Measurements from ENCODE around the gene AP3B1.

The AP3B1 gene

DNA sequence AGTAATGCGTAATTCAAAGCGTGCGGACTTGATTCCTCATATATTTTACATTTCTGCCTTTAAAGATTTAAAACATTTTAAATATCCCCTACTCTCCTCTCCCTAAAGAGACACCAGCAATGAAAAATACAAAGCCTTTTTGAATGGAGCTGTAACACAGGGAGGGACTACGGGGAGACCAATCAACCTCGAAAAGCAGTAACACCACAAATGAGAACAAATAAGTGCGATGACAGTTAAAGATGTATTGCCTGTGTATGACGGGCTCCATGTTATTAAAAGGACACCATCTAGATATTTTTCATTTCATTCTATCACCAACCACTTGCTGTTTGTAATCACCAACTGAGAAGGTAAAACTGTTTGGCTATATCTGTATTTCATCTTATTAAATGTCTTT, 288.0 kb downstream of the AP3B1 start:
- Histone ChIP-seq H2AFZ (ENCODE audit: low read depth, low read length) (no peak overlapping the region), H3K4me3 (ENCODE audit: low read length) (no peak overlapping the region), H3K9ac (ENCODE audit: low read length) (no peak overlapping the region), H3K4me2 (ENCODE audit: low read length) (no peak overlapping the region), H3K36me3 (replicated peaks; ENCODE audit: low read depth, low read length) (no peaks in the 10 kb centered on the region), H3K4me1 (ENCODE audit: low read length) (peaks cover 23% of the 10 kb centered on the region), H3K79me2 (ENCODE audit: low read length) (no peaks in the 10 kb centered on the region), H3K27ac (ENCODE audit: low read length) (no peak overlapping the region), H3K27me3 (ENCODE audit: low read depth, low read length) (no peaks in the 10 kb centered on the region), H4K20me1 (ENCODE audit: insufficient read depth, low read length) (no peaks in the 10 kb centered on the region), H3K9me3 (ENCODE audit: insufficient read depth, low read length) (no peaks in the 10 kb centered on the region)
- no peak for TF ChIP-seq EZH2phosphoT487 (IDR thresholded peaks at IDR 0.05; ENCODE audit: low read depth)
- TF ChIP-seq, protein P1, sequence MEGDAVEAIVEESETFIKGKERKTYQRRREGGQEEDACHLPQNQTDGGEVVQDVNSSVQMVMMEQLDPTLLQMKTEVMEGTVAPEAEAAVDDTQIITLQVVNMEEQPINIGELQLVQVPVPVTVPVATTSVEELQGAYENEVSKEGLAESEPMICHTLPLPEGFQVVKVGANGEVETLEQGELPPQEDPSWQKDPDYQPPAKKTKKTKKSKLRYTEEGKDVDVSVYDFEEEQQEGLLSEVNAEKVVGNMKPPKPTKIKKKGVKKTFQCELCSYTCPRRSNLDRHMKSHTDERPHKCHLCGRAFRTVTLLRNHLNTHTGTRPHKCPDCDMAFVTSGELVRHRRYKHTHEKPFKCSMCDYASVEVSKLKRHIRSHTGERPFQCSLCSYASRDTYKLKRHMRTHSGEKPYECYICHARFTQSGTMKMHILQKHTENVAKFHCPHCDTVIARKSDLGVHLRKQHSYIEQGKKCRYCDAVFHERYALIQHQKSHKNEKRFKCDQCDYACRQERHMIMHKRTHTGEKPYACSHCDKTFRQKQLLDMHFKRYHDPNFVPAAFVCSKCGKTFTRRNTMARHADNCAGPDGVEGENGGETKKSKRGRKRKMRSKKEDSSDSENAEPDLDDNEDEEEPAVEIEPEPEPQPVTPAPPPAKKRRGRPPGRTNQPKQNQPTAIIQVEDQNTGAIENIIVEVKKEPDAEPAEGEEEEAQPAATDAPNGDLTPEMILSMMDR (IDR thresholded peaks at IDR 0.05; ENCODE audit: low read depth, low read length): no peak

DNA sequence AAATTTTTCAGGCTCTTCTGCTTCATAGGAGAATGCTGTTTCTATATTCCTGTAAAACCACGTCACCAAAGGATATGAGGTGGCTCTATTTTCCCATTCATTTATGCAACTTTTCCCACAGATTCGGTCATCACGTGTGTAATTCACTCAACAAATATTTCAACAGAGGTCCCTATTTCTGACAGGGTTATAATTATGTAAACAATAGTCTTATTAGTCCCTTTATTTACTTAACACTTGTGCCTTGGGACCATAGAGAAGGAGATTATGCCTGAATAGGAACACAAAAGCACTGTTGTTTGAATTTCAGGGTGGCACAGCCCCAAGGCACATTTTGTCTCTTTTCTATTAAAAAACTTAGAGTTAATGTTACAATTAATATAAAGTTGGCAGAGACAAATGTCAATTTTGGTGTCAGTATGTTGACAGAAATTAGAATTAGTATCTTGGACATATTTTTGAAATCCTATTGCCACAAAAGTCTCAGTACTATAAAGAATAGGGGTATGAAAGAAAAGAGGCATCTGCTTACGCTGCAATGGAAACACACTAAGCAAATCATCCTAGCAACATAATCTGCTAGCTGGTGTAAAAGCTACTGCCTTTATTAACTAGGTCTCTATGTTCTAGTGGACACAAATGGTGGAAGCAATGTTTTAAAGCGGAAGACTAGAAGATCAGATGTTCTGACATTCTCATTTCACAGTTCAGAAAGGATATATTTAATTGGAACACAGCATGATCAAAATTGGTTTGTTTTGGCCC, 289.3 kb downstream of the AP3B1 start:
- Histone ChIP-seq H3K9ac (ENCODE audit: low read length) (no peak overlapping the region), H4K20me1 (ENCODE audit: insufficient read depth, low read length) (no peaks in the 10 kb centered on the region), H3K4me2 (ENCODE audit: low read length) (no peak overlapping the region), H3K27ac (ENCODE audit: low read length) (no peak overlapping the region), H2AFZ (ENCODE audit: low read depth, low read length) (no peak overlapping the region), H3K4me3 (ENCODE audit: low read length) (no peak overlapping the region), H3K4me1 (ENCODE audit: low read length) (peaks cover 30% of the 10 kb centered on the region), H3K36me3 (replicated peaks; ENCODE audit: low read depth, low read length) (no peaks in the 10 kb centered on the region), H3K27me3 (ENCODE audit: low read depth, low read length) (no peaks in the 10 kb centered on the region), H3K79me2 (ENCODE audit: low read length) (no peaks in the 10 kb centered on the region), H3K9me3 (ENCODE audit: insufficient read depth, low read length) (no peaks in the 10 kb centered on the region)
- TF ChIP-seq EZH2phosphoT487 (IDR thresholded peaks at IDR 0.05; ENCODE audit: low read depth): no peak
- TF ChIP-seq, protein P1 (IDR thresholded peaks at IDR 0.05; ENCODE audit: low read depth, low read length): no peak

DNA sequence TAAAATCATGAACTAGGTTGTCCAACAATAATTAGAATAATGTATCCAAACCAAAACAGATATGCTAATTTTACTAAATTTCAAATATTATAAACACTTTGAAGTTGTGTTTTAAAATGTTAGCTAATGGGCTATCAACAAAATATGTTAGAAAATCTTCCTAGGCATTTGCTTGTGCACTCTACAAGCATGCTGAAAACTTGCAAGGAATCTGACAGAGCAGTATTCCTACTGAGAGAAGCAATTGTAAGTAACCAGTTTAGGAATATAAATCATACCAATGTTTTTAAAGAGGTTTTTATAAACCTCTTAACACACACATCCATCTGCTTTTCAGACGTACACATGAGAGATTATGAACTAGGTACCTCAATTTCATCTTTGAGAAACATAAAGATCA, 289.9 kb downstream of the AP3B1 start:
- no peak overlapping the region for H3K4me3 ChIP-seq (ENCODE audit: low read length)
- H4K20me1 ChIP-seq (ENCODE audit: insufficient read depth, low read length): no peaks in the 10 kb centered on the region
- H3K79me2 ChIP-seq (ENCODE audit: low read length): no peaks in the 10 kb centered on the region
- peaks cover 30% of the 10 kb centered on the region for H3K4me1 ChIP-seq (ENCODE audit: low read length)
- H2AFZ ChIP-seq (ENCODE audit: low read depth, low read length): no peak overlapping the region
- H3K9me3 ChIP-seq (ENCODE audit: insufficient read depth, low read length): no peaks in the 10 kb centered on the region
- H3K9ac ChIP-seq (ENCODE audit: low read length): no peak overlapping the region
- no peaks in the 10 kb centered on the region for H3K27me3 ChIP-seq (ENCODE audit: low read depth, low read length)
- H3K36me3 ChIP-seq (replicated peaks; ENCODE audit: low read depth, low read length): no peaks in the 10 kb centered on the region
- H3K27ac ChIP-seq (ENCODE audit: low read length): no peak overlapping the region
- no peak overlapping the region for H3K4me2 ChIP-seq (ENCODE audit: low read length)
- no peak for TF ChIP-seq EZH2phosphoT487 (IDR thresholded peaks at IDR 0.05; ENCODE audit: low read depth)
- TF ChIP-seq, protein P1 (IDR thresholded peaks at IDR 0.05; ENCODE audit: low read depth, low read length): no peak

DNA sequence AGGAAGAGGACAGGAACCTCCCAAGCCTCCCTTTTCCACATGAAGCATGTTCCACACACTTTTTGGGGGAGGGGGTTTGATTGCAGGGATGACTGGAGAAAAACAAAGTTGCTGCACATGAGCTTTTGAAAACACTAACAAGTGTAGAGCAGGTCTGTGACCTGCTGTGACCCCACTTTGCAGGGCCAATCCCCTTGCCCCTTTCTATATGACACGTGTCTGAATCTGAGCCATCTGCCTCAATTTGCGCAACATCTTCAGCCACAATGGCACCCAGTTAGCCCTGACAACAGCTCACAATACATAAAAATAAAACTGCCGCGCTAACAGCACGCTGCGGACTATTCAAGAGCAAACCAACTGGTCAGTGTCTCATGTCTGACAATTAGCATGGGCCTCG, 290.6 kb downstream of the AP3B1 start:
- H3K79me2 ChIP-seq (ENCODE audit: low read length): no peaks in the 10 kb centered on the region
- peaks cover 4% of the 10 kb centered on the region for H3K36me3 ChIP-seq (replicated peaks; ENCODE audit: low read depth, low read length)
- H3K4me1 ChIP-seq (ENCODE audit: low read length): peaks cover 30% of the 10 kb centered on the region
- no peaks in the 10 kb centered on the region for H3K27me3 ChIP-seq (ENCODE audit: low read depth, low read length)
- no peak overlapping the region for H3K4me3 ChIP-seq (ENCODE audit: low read length)
- TF ChIP-seq, protein P1 (IDR thresholded peaks at IDR 0.05; ENCODE audit: low read depth, low read length): no peak
- TF ChIP-seq EZH2phosphoT487 (IDR thresholded peaks at IDR 0.05; ENCODE audit: low read depth): no peak
- H2AFZ ChIP-seq (ENCODE audit: low read depth, low read length): no peak overlapping the region
- H3K9me3 ChIP-seq (ENCODE audit: insufficient read depth, low read length): no peaks in the 10 kb centered on the region
- H4K20me1 ChIP-seq (ENCODE audit: insufficient read depth, low read length): no peaks in the 10 kb centered on the region
- H3K9ac ChIP-seq (ENCODE audit: low read length): no peak overlapping the region
- no peak overlapping the region for H3K4me2 ChIP-seq (ENCODE audit: low read length)
- H3K27ac ChIP-seq (ENCODE audit: low read length): no peak overlapping the region

All from OCI-LY3 (cell line).